ENCODE data around the gene LCOR.
"Not testable (repeated sequence)": the region's sequence is repeated elsewhere in the genome, so short reads cannot be mapped to it uniquely, and the experiment has no call there.

LCOR gene

GRCh38 chr10:96924861-96925260 lies 92.8 kb downstream of the LCOR start:
- in situ Hi-C loops (cut with MboI; ENCODE audit: low sequenced_read_pairs) = no loop called here

GRCh38 chr10:96930469-96930868 lies 98.4 kb downstream of the LCOR start:
- in situ Hi-C loops (cut with MboI; ENCODE audit: low sequenced_read_pairs) = no loop called here

- in situ Hi-C loops (cut with MboI; ENCODE audit: low sequenced_read_pairs) = no loop called here
Measured at GRCh38 chr10:96935148-96935547, 103.0 kb downstream of the LCOR start.

- in situ Hi-C loops (cut with MboI; ENCODE audit: low sequenced_read_pairs) = no loop called here
Measured at GRCh38 chr10:96935810-96936209, 103.7 kb downstream of the LCOR start.

- in situ Hi-C loops (cut with MboI; ENCODE audit: low sequenced_read_pairs) = not testable (repeated sequence)
Measured at GRCh38 chr10:96943161-96943560, 111.1 kb downstream of the LCOR start.

- in situ Hi-C loops (cut with MboI; ENCODE audit: low sequenced_read_pairs) = no loop called here
Measured at GRCh38 chr10:96947036-96947435, 114.9 kb downstream of the LCOR start.

GRCh38 chr10:96949039-96949683 lies 117.1 kb downstream of the LCOR start:
- in situ Hi-C loops (cut with MboI; ENCODE audit: low sequenced_read_pairs) = no loop called here

- in situ Hi-C loops (cut with MboI; ENCODE audit: low sequenced_read_pairs) = no loop called here
Measured at GRCh38 chr10:96951954-96952353, 119.9 kb downstream of the LCOR start.

- in situ Hi-C loops (cut with MboI; ENCODE audit: low sequenced_read_pairs) = no loop called here
Measured at GRCh38 chr10:96955794-96956193, 123.7 kb downstream of the LCOR start.

- in situ Hi-C loops (cut with MboI; ENCODE audit: low sequenced_read_pairs) = no loop called here
Measured at GRCh38 chr10:96958071-96958470, 126.0 kb downstream of the LCOR start.

- in situ Hi-C loops (cut with MboI; ENCODE audit: low sequenced_read_pairs) = no loop called here
Measured at GRCh38 chr10:96959733-96960132, 127.6 kb downstream of the LCOR start.

- in situ Hi-C loops (cut with MboI; ENCODE audit: low sequenced_read_pairs) = no loop called here
Measured at GRCh38 chr10:96960872-96961271, 128.8 kb downstream of the LCOR start.

GRCh38 chr10:96964131-96964530 lies 132.0 kb downstream of the LCOR start:
- in situ Hi-C loops (cut with MboI; ENCODE audit: low sequenced_read_pairs) = no loop called here

- in situ Hi-C loops (cut with MboI; ENCODE audit: low sequenced_read_pairs) = no loop called here
Measured at GRCh38 chr10:96967847-96968246, 135.7 kb downstream of the LCOR start.

- in situ Hi-C loops (cut with MboI; ENCODE audit: low sequenced_read_pairs) = no loop called here
Measured at GRCh38 chr10:96968682-96969423, 136.8 kb downstream of the LCOR start.

GRCh38 chr10:96971324-96971723 lies 139.2 kb downstream of the LCOR start:
- in situ Hi-C loops (cut with MboI; ENCODE audit: low sequenced_read_pairs) = no loop called here

GRCh38 chr10:96972264-96972663 lies 140.2 kb downstream of the LCOR start:
- in situ Hi-C loops (cut with MboI; ENCODE audit: low sequenced_read_pairs) = no loop called here

- in situ Hi-C loops (cut with MboI; ENCODE audit: low sequenced_read_pairs) = no loop called here
Measured at GRCh38 chr10:96973809-96974747, 142.0 kb downstream of the LCOR start.

- in situ Hi-C loops (cut with MboI; ENCODE audit: low sequenced_read_pairs) = no loop called here
Measured at GRCh38 chr10:96975136-96975535, 143.0 kb downstream of the LCOR start.

GRCh38 chr10:96978621-96979154 lies 146.6 kb downstream of the LCOR start:
- in situ Hi-C loops (cut with MboI; ENCODE audit: low sequenced_read_pairs) = no loop called here

All from hTERT RPE-1 (cell line).